Measurements from ENCODE around the gene GPRIN1. TPM values are rescaled to one million over a fixed set of nuclear protein-coding genes. Genes with fewer than 3 reads are reported as not detected.
"Not testable (repeated sequence)": the region's sequence is repeated elsewhere in the genome, so short reads cannot be mapped to it uniquely, and the experiment has no call there.

GPRIN1 gene
- total and polyA plus RNA-seq, 4 donors, result 0.23 to 0.50 (median 0.30) TPM; not detected in 1

- TF ChIP-seq HNF4G (IDR thresholded peaks at IDR 0.05) (no peak), ZBTB33 (IDR thresholded peaks at IDR 0.05) (no peak)
- Histone ChIP-seq H3K27ac (ENCODE audit: low read depth in 1 of 2, low read length in 2 of 2) (no peak overlapping the region), H3K27me3 (ENCODE audit: control insufficient read depth in 4 of 4, insufficient read depth in 4 of 4, low read length in 3 of 4) (no peaks in the 10 kb centered on the region), H3K4me1 (ENCODE audit: control insufficient read depth in 4 of 4, insufficient read depth in 4 of 4, low read length in 3 of 4) (peaks cover 0 to 9% (median 4%) of the 10 kb centered on the region in 4 donors), H3K9ac (ENCODE audit: low read depth in 1 of 2, low read length in 2 of 2) (no peak overlapping the region), H3K4me3 (ENCODE audit: low read depth in 1 of 3, low read length in 3 of 3) (no peak overlapping the region), H3K9me3 (ENCODE audit: control insufficient read depth in 4 of 4, low read length in 3 of 4) (no peaks in the 10 kb centered on the region), H3K36me3 (ENCODE audit: control insufficient read depth in 4 of 4, insufficient read depth in 3 of 4, low read depth in 1 of 4, low read length in 3 of 4) (no peaks in the 10 kb centered on the region)
- DNase-seq (ENCODE audit: low spot score), result no peak
- WGBS, result 77% methylated on average over 3 of the region's 3 CpGs
Measured at GRCh38 chr5:176606032-176606431, 3.9 kb downstream of the GPRIN1 start.

GRCh38 chr5:176603091-176603490, 6.9 kb downstream of the GPRIN1 start:
- Histone ChIP-seq H3K9me3 (ENCODE audit: control insufficient read depth in 4 of 4, low read length in 3 of 4) (no peaks in the 10 kb centered on the region), H3K27ac (ENCODE audit: low read depth in 1 of 2, low read length in 2 of 2) (no peak overlapping the region), H3K4me1 (ENCODE audit: control insufficient read depth in 4 of 4, insufficient read depth in 4 of 4, low read length in 3 of 4) (no peaks in the 10 kb centered on the region), H3K36me3 (ENCODE audit: control insufficient read depth in 4 of 4, insufficient read depth in 3 of 4, low read depth in 1 of 4, low read length in 3 of 4) (no peaks in the 10 kb centered on the region), H3K9ac (ENCODE audit: low read depth in 1 of 2, low read length in 2 of 2) (no peak overlapping the region), H3K4me3 (ENCODE audit: low read depth in 1 of 3, low read length in 3 of 3) (no peak overlapping the region), H3K27me3 (ENCODE audit: control insufficient read depth in 4 of 4, insufficient read depth in 4 of 4, low read length in 3 of 4) (no peaks in the 10 kb centered on the region)
- TF ChIP-seq HNF4A (conservative IDR thresholded peaks at IDR 0.05) (no peak), TAF1 (conservative IDR thresholded peaks at IDR 0.05) (no peak), HNF4G (IDR thresholded peaks at IDR 0.05) (no peak), NR2F2 (IDR thresholded peaks at IDR 0.05) (no peak), ZBTB33 (IDR thresholded peaks at IDR 0.05) (no peak)
- 29% methylated on average over 2 of the region's 2 CpGs for WGBS
- DNase-seq (ENCODE audit: low spot score), result no peak

GRCh38 chr5:176601901-176602482, 8.0 kb downstream of the GPRIN1 start:
- WGBS, result 73% methylated on average over 12 of the region's 12 CpGs
- no peak for TF ChIP-seq RAD21 (IDR thresholded peaks at IDR 0.05)
- H3K4me3 ChIP-seq (ENCODE audit: low read depth in 1 of 3, low read length in 3 of 3), result no peak overlapping the region
- H3K27me3 ChIP-seq (ENCODE audit: control insufficient read depth in 4 of 4, insufficient read depth in 4 of 4, low read length in 3 of 4), result no peaks in the 10 kb centered on the region
- no peak overlapping the region for H3K27ac ChIP-seq (ENCODE audit: low read depth in 1 of 2, low read length in 2 of 2)
- no peak for DNase-seq (ENCODE audit: low spot score)
- peaks cover 0 to 8% (median 3%) of the 10 kb centered on the region in 4 donors for H3K4me1 ChIP-seq (ENCODE audit: control insufficient read depth in 4 of 4, insufficient read depth in 4 of 4, low read length in 3 of 4)
- no peaks in the 10 kb centered on the region for H3K9me3 ChIP-seq (ENCODE audit: control insufficient read depth in 4 of 4, low read length in 3 of 4)
- no peaks in the 10 kb centered on the region for H3K36me3 ChIP-seq (ENCODE audit: control insufficient read depth in 4 of 4, insufficient read depth in 3 of 4, low read depth in 1 of 4, low read length in 3 of 4)
- no peak overlapping the region for H3K9ac ChIP-seq (ENCODE audit: low read depth in 1 of 2, low read length in 2 of 2)

GRCh38 chr5:176599749-176600430, 10.1 kb downstream of the GPRIN1 start:
- not testable (repeated sequence) for H3K27me3 ChIP-seq (ENCODE audit: control insufficient read depth in 4 of 4, insufficient read depth in 4 of 4, low read length in 3 of 4); H3K4me3 ChIP-seq (ENCODE audit: low read depth in 1 of 3, low read length in 3 of 3); H3K9ac ChIP-seq (ENCODE audit: low read depth in 1 of 2, low read length in 2 of 2); H3K36me3 ChIP-seq (ENCODE audit: control insufficient read depth in 4 of 4, insufficient read depth in 3 of 4, low read depth in 1 of 4, low read length in 3 of 4); DNase-seq (ENCODE audit: low spot score); H3K27ac ChIP-seq (ENCODE audit: low read depth in 1 of 2, low read length in 2 of 2); H3K9me3 ChIP-seq (ENCODE audit: control insufficient read depth in 4 of 4, low read length in 3 of 4)
- H3K4me1 ChIP-seq (ENCODE audit: control insufficient read depth in 4 of 4, insufficient read depth in 4 of 4, low read length in 3 of 4), result peaks cover 4 to 16% (median 6%) of the 10 kb centered on the region in 4 donors
- WGBS, result 89% methylated on average over 19 of the region's 19 CpGs

All from liver (tissue), 9 donors.